Pericardium fibroblast (primary cell): ENCODE measurements around the gene XKR8. TPM values are rescaled to one million over a fixed set of nuclear protein-coding genes. Genes with fewer than 3 reads are reported as not detected.

Source experiments
- total RNA-seq: library from RNA; depleted of rRNA; stranded (reverse); fragments of >200 nt; gene quantifications from 2 replicates; pipeline ENCODE4 v1.2.3, GENCODE V29; 2015

XKR8 gene
- 4.2 and 6.8 TPM in 2 replicates for total RNA-seq

GRCh38 chr1:27959792-27960603 lies at the start of gene XKR8:
Gene XKR8 (plus strand): TSS chr1:27959973. CDS start chr1:27960070, 97 bp downstream.

GRCh38 chr1:27934818-27935549 lies 24.8 kb upstream of the XKR8 start, which contains the start of gene SMPDL3B:
Gene SMPDL3B (plus strand): TSS chr1:27935000. CDS start chr1:27935184, 184 bp downstream.

Other genes with a start within 250 kb of the XKR8 start
- 2.8 and 8.5 TPM in 2 replicates for gene FAM76A, start 234.0 kb upstream of the XKR8 start, total RNA-seq
- gene STX12, start 186.8 kb upstream of the XKR8 start, total RNA-seq, result 37.0 and 58.7 TPM in 2 replicates
- gene PPP1R8, start 129.2 kb upstream of the XKR8 start, total RNA-seq, result 29.4 and 37.6 TPM in 2 replicates
- gene THEMIS2, start 87.4 kb upstream of the XKR8 start, total RNA-seq, result 3.2 and 5.6 TPM in 2 replicates
- 17.5 and 19.7 TPM in 2 replicates for gene RPA2, start 45.4 kb upstream of the XKR8 start, total RNA-seq
- not detected in 2 replicates for gene SMPDL3B, start 25.0 kb upstream of the XKR8 start, total RNA-seq
- 8.5 and 16.9 TPM in 2 replicates for gene EYA3, start 128.6 kb downstream of the XKR8 start, total RNA-seq
- 0.17 and 0.23 TPM in 2 replicates for gene PTAFR, start 216.7 kb downstream of the XKR8 start, total RNA-seq